Esophagus squamous epithelium (tissue), 4 donors: Measurements from ENCODE around the gene STARD7.

Source experiments
- CTCF ChIP-seq, 6 experiments: fragments of 450-650 bp in 4 of 6; fragments of 200-600 bp in 2 of 6; sonication (generic) in 2 of 6; IDR thresholded peaks; one replicate each; pipeline ENCODE4 v1.5.1; 2016 to 2019; ENCODE audit warnings: antibody characterized with exemption in 6 of 6, mild to moderate bottlenecking in 4 of 6, moderate library complexity in 4 of 6
- POLR2A ChIP-seq, 4 donors: fragments of 450-650 bp; IDR thresholded peaks; one replicate each; pipeline ENCODE4 v1.6.1; 2017; ENCODE audit warnings: antibody characterized with exemption in 4 of 4, mild to moderate bottlenecking in 4 of 4, moderate library complexity in 3 of 4

- TF ChIP-seq CTCF (IDR thresholded peaks at IDR 0.05) (no peak), POLR2A (IDR thresholded peaks at IDR 0.05) (no peak)
These were observed 54.6 kb downstream of the STARD7 start for GRCh38 chr2:96153991-96154431.
